Breast epithelium (tissue), 4 donors: ENCODE measurements around the gene WDR1. TPM values are rescaled to one million over a fixed set of nuclear protein-coding genes. Genes with fewer than 3 reads are reported as not detected.

Source experiments
- DNase-seq, 2 donors: peaks; one replicate each; pipeline ENCODE4 v3.0.0-alpha.2; 2019; ENCODE audit warnings: low spot score in 2 of 2
- H3K27ac ChIP-seq, 2 donors: fragments of 200-600 bp; sonication (generic) in 1 of 2; one replicate each; pipeline ENCODE4 v1.5.1; 2016 to 2019; ENCODE audit warnings: mild to moderate bottlenecking in 1 of 2
- H3K27me3 ChIP-seq, 2 donors: fragments of 200-600 bp; sonication (generic) in 1 of 2; one replicate each; pipeline versions ENCODE4 v1.5.1 to v1.6.0; 2017 to 2019; ENCODE audit warnings: control low read depth in 1 of 2, mild to moderate bottlenecking in 1 of 2
- H3K36me3 ChIP-seq: fragments of 200-600 bp; one replicate; pipeline ENCODE4 v1.5.1; 2019
- H3K4me1 ChIP-seq, 2 donors: fragments of 200-600 bp; sonication (generic); one replicate each; pipeline ENCODE4 v1.5.1; 2016 to 2019; ENCODE audit warnings: control low read depth in 1 of 2
- H3K4me3 ChIP-seq, 3 donors: fragments of 200-600 bp; sonication (generic); 1 replicate in 2 of 3; 2 replicates in 1 of 3; pipeline ENCODE4 v1.5.1; 2016 to 2019; ENCODE audit warnings: mild to moderate bottlenecking in 3 of 3, moderate library complexity in 2 of 3
- H3K9me3 ChIP-seq, 2 donors: fragments of 200-600 bp; sonication (generic) in 1 of 2; one replicate each; pipeline ENCODE4 v1.5.1; 2016 to 2019; ENCODE audit warnings: control low read depth in 1 of 2
- POLR2A ChIP-seq: fragments of 450-650 bp; IDR thresholded peaks from one replicate; pipeline ENCODE4 v1.6.1; 2016; ENCODE audit warnings: antibody characterized with exemption, mild to moderate bottlenecking, moderate library complexity
- POLR2AphosphoS5 ChIP-seq, 3 donors: sonication (generic); formaldehyde crosslinking; IDR thresholded peaks; one replicate each; pipeline ENCODE4 v1.6.1; 2017; ENCODE audit warnings: antibody characterized with exemption in 3 of 3
- intact Hi-C: fragments of 100-400 bp; cut with DNase I; formaldehyde crosslinking; loops from one replicate; pipeline ENCODE4 v1.15.1; 2023; ENCODE audit warnings: low total_unique reads
- total RNA-seq, 3 donors: library from RNA; depleted of rRNA; stranded (reverse); fragments of >200 nt; gene quantifications; one replicate each; pipeline ENCODE4 v1.1.0, GENCODE V29; 2016
- TF ChIP-seq, protein P1 (sequence below), 3 donors: fragments of 450-650 bp; IDR thresholded peaks; one replicate each; pipeline ENCODE4 v1.5.1; 2016 to 2017; ENCODE audit warnings: antibody characterized with exemption in 3 of 3, mild to moderate bottlenecking in 3 of 3, moderate library complexity in 3 of 3

WDR1 gene
- total RNA-seq, 3 donors from 2014 or later = 93.9 to 142 (median 127) TPM

DNA sequence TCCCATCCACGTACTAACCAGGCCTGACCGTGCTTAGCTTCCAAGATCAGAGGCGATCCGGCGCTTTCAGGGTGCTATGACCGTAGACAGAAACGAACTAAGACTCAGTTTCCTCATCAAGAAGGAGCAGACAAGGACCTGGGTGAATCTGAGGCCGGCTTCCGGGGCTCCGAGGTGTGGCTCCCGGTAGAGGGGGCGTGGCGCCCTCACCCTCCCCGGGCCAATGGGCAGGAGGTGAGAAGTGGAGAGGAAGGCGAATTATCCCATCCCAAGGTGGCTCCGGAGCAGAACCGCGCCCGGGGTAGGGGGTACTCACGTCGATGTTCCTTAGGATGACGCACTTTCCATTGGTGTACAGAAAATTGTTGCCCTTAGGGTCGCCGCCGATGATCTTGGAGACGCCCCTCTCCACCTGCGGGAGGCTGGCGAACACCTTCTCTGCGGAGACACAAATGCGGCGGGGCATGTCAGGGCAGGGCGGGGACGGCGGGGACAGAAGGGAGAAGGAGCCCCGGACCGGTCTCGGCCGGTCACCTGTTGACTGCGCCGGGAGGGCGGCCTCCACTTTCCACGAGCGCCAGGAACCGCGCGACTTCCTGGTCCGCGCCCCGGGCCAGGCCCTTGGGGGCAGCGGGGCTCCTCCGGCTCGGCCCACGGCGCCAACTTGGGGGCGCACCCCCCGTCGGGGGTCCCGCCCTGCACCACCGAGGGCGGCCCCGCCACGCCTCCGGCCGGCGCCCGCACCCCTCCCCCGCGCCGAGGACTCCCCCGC, 616 bp downstream of the WDR1 start:
- H3K4me3 ChIP-seq = peak overlapping the region; percentile 84 to 96 (median 88)
- intact Hi-C loops = no loop called here
- H3K9me3 ChIP-seq = no peaks in the 10 kb centered on the region
- TF ChIP-seq POLR2AphosphoS5 (IDR thresholded peaks at IDR 0.05) = peak in 1 of 3 donors; percentile 62
- TF ChIP-seq POLR2A = no peak
- no peaks in the 10 kb centered on the region for H3K27me3 ChIP-seq
- H3K4me1 ChIP-seq = peaks cover 8 to 19% of the 10 kb centered on the region in 2 donors
- peak; percentile 72 to 78 for DNase-seq
- H3K36me3 ChIP-seq = no peaks in the 10 kb centered on the region
- H3K27ac ChIP-seq = peak overlapping the region; percentile 97 to 98

DNA sequence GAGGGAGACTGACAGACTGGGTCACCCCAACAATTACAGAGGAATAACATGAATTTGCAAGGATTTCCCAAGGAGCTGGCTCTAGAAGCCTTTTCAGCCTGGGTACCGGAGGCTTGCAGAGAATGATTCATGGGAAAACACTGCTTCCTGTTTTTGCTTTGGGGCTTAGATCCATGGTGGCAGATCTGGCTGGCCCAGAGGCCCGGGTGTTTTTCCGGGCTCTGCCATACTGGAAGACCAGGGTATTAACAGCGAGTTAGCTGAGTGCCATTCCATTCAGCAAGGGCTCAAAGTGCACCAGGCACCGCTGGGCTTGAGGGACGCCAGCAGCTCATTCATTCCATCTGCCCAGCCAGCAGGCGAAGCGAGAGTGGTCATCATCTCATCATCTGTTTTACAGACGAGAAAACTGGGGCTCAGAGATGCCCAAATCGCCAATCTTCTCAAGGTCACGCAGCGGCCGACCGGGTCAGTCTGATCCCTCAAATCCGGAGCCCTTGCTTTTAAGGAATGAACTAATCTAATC, 1.3 kb downstream of the WDR1 start:
- TF ChIP-seq POLR2AphosphoS5 (IDR thresholded peaks at IDR 0.05) (no peak), POLR2A (no peak)
- TF ChIP-seq, protein P1, sequence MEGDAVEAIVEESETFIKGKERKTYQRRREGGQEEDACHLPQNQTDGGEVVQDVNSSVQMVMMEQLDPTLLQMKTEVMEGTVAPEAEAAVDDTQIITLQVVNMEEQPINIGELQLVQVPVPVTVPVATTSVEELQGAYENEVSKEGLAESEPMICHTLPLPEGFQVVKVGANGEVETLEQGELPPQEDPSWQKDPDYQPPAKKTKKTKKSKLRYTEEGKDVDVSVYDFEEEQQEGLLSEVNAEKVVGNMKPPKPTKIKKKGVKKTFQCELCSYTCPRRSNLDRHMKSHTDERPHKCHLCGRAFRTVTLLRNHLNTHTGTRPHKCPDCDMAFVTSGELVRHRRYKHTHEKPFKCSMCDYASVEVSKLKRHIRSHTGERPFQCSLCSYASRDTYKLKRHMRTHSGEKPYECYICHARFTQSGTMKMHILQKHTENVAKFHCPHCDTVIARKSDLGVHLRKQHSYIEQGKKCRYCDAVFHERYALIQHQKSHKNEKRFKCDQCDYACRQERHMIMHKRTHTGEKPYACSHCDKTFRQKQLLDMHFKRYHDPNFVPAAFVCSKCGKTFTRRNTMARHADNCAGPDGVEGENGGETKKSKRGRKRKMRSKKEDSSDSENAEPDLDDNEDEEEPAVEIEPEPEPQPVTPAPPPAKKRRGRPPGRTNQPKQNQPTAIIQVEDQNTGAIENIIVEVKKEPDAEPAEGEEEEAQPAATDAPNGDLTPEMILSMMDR (IDR thresholded peaks at IDR 0.05) = no peak
- Histone ChIP-seq H3K4me3 (peak overlapping the region; percentile 84 to 96 (median 88)), H3K9me3 (no peaks in the 10 kb centered on the region), H3K27ac (peak overlapping the region; percentile 97 to 98), H3K36me3 (no peaks in the 10 kb centered on the region), H3K4me1 (peaks cover 8 to 19% of the 10 kb centered on the region in 2 donors), H3K27me3 (no peaks in the 10 kb centered on the region)
- intact Hi-C loops = no loop called here
- no peak for DNase-seq

DNA sequence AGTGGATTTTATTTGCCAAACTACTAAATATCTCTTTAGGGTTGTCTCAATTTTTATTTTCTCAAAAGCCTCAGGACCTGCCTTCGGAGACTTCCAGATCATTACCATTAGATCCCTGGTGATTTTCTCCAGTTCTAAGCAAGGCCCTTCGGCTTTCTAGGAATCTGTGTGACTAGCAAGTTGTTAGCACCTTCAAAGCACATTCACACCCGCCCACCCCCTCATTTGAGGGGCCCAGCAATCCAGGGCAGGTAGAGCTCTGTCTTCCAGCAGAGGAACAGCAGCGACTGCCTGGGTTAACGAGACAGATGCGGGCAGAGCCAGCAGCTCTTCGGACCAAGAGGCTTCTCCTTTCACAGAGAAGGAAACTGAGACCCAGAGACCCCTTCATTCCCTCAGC, 2.0 kb downstream of the WDR1 start:
- no peak for DNase-seq
- Histone ChIP-seq H3K4me1 (peaks cover 8 to 19% of the 10 kb centered on the region in 2 donors), H3K27me3 (no peaks in the 10 kb centered on the region), H3K36me3 (no peaks in the 10 kb centered on the region), H3K9me3 (no peaks in the 10 kb centered on the region), H3K27ac (peak overlapping the region in 1 of 2 donors; percentile 98), H3K4me3 (peak overlapping the region; percentile 84 to 96 (median 88))
- intact Hi-C loops = no loop called here
- TF ChIP-seq POLR2AphosphoS5 (IDR thresholded peaks at IDR 0.05) (no peak), POLR2A (no peak)
- TF ChIP-seq, protein P1 (IDR thresholded peaks at IDR 0.05) = no peak

DNA sequence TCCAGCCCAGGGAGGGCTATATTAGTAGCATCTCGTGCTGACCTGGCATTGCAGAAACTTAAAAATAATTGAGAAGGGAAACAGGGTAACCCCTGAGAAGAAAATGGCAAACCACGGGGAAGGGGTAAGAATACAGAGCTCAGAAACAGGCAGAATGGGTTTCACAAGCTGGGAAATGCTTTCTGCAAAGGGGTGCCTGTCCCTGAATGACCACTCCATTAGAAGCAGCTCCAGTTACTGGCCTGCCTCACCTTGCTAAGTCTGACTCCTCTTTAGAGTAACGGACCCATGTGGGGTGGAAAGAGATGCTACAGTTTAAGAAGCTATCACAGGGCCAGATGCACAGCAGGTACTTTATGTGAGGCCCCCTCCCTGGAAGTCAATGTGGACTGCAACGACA, 2.5 kb downstream of the WDR1 start:
- no peak overlapping the region for H3K27ac ChIP-seq
- H3K4me1 ChIP-seq = peaks cover 8 to 19% of the 10 kb centered on the region in 2 donors
- no peak for DNase-seq
- intact Hi-C loops = no loop called here
- TF ChIP-seq POLR2AphosphoS5 (IDR thresholded peaks at IDR 0.05) (no peak), POLR2A (no peak)
- TF ChIP-seq, protein P1 (IDR thresholded peaks at IDR 0.05) = no peak
- no peaks in the 10 kb centered on the region for H3K36me3 ChIP-seq
- H3K27me3 ChIP-seq = no peaks in the 10 kb centered on the region
- peak overlapping the region in 1 of 3 donors; percentile 96 for H3K4me3 ChIP-seq
- no peaks in the 10 kb centered on the region for H3K9me3 ChIP-seq

DNA sequence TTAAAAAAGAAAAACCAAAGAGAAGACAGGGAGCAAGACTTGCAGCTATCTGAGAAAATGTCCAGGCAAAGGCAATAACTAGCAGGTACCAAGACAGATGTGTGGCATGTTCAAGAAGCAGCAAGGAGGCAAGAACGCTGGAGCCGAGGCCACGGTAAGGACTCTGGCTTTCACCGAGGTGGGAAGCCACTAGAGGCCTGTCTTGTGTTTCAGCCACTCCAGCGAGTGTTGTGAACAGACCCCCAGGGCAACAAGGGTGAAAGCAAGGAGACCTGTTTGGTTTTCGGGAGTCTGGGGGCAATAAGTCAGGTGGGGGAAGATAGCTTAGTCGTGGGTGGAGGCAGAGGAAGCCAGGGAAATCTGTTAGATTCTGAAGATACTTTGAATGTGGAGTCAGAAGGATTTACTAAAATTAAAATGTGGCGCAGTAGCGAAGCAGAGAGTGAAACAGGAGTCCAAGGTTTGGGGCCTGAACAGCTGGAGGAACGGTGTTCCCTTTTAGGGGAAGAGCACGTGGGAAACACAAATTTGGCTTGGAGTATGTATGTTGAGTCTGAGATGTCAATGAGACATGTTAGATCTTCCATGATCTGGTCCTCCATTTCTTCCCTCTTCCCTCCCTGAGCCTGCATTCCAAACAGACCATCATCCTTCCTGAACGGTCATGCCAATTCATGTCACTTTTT, 3.1 kb downstream of the WDR1 start:
- TF ChIP-seq, protein P1 (IDR thresholded peaks at IDR 0.05) = no peak
- no peak for TF ChIP-seq POLR2A
- intact Hi-C loops = no loop called here
- DNase-seq = no peak
- H3K4me1 ChIP-seq = peaks cover 8 to 21% of the 10 kb centered on the region in 2 donors
- H3K27me3 ChIP-seq = no peaks in the 10 kb centered on the region
- no peak overlapping the region for H3K27ac ChIP-seq
- no peak overlapping the region for H3K4me3 ChIP-seq
- H3K9me3 ChIP-seq = no peaks in the 10 kb centered on the region
- H3K36me3 ChIP-seq = no peaks in the 10 kb centered on the region
